Stimulated activated CD8-positive, alpha-beta memory T cell treated with anti-CD3 and anti-CD28 coated beads, Interleukin-12 subunit alpha, Interleukin-12 subunit beta, amount 100 ng/mL, for 4 hours (primary cell): ENCODE data around the gene CADM4.
"Not testable (repeated sequence)": the region's sequence is repeated elsewhere in the genome, so short reads cannot be mapped to it uniquely, and the experiment has no call there.

ENCODE experiments used
- DNase-seq: peaks from one replicate; pipeline ENCODE4 v3.0.0-alpha.2; 2020; ENCODE audit warnings: low read depth

CADM4 gene

GRCh38 chr19:43662487-43662886 is 22.8 kb upstream of the CADM4 start:
- no peak for DNase-seq

GRCh38 chr19:43660971-43661360 is 21.3 kb upstream of the CADM4 start:
- no peak for DNase-seq

- no peak for DNase-seq
These were observed 20.8 kb upstream of the CADM4 start for GRCh38 chr19:43660301-43660970.

- no peak for DNase-seq
These were observed 18.8 kb upstream of the CADM4 start for GRCh38 chr19:43658494-43658893.

GRCh38 chr19:43658001-43658400 is 18.4 kb upstream of the CADM4 start:
- no peak for DNase-seq

GRCh38 chr19:43656436-43656835 is 16.8 kb upstream of the CADM4 start:
- no peak for DNase-seq

- DNase-seq = no peak
These were observed 12.9 kb upstream of the CADM4 start for GRCh38 chr19:43652546-43652874.

GRCh38 chr19:43651758-43652545 is 12.3 kb upstream of the CADM4 start:
- DNase-seq = peak; percentile 17

- DNase-seq = not testable (repeated sequence)
These were observed 10.6 kb upstream of the CADM4 start for GRCh38 chr19:43650276-43650675.

- DNase-seq = no peak
These were observed 9.9 kb upstream of the CADM4 start for GRCh38 chr19:43649514-43649913.

GRCh38 chr19:43648633-43649032 is 9.0 kb upstream of the CADM4 start:
- no peak for DNase-seq

GRCh38 chr19:43644181-43644580 is 4.5 kb upstream of the CADM4 start:
- no peak for DNase-seq

GRCh38 chr19:43643326-43643725 is 3.7 kb upstream of the CADM4 start:
- no peak for DNase-seq

- DNase-seq = no peak
These were observed 2.9 kb upstream of the CADM4 start for GRCh38 chr19:43642531-43642930.

GRCh38 chr19:43641333-43641732 is 1.7 kb upstream of the CADM4 start:
- no peak for DNase-seq

- DNase-seq = no peak
These were observed 741 bp upstream of the CADM4 start for GRCh38 chr19:43640424-43640757.

- DNase-seq = no peak
These were observed 593 bp downstream of the CADM4 start for GRCh38 chr19:43638995-43639518.

GRCh38 chr19:43638214-43638994 is 1.2 kb downstream of the CADM4 start:
- no peak for DNase-seq

GRCh38 chr19:43636121-43636683 is 3.4 kb downstream of the CADM4 start:
- DNase-seq = no peak

GRCh38 chr19:43635561-43635940 is 4.1 kb downstream of the CADM4 start:
- not testable (repeated sequence) for DNase-seq

- no peak for DNase-seq
These were observed 4.6 kb downstream of the CADM4 start for GRCh38 chr19:43634872-43635560.

GRCh38 chr19:43634506-43634871 is 5.2 kb downstream of the CADM4 start:
- no peak for DNase-seq
